ENCODE measurements around the gene TH.

DNA sequence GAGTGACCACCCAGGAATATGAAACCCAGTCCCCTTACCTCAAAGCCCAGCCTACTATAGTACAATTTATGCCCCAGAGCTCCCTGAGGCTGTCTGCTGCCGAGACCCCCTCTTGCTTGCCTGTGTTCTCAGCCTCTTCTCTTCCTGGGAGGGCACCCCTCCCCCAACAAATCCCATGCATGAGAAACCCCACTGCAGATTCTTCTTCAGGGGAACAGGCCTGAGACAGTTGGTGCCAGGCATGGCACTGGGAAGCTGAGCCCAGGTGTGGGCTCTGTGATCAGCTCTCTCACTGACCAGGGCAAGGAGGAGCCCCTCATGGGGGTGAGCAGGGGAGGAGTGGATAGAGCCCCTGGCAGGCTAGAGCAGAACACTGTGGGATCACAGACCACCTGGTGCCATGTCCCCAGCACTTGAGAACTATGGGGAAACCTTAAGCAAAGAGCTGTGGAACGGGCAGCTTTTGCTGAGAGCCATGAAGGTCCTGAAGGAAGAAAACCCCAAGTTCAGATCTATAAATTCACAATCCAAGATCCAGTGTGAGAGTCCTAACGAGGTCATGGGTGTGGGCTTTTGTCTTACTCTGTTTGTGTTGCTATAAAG is 46.5 kb upstream of the TH start:
- no peak for TF ChIP-seq JUN (IDR thresholded peaks at IDR 0.05; ENCODE audit: low read depth, low read length)
- no peak for TF ChIP-seq SIN3A (conservative IDR thresholded peaks at IDR 0.05 in 1 of 2, IDR thresholded peaks at IDR 0.05 in 1 of 2; ENCODE audit: low read depth in 1 of 2, low read length in 2 of 2)
